SW 1271 (cell line): ENCODE results near the gene WAC.

Source experiments
- DNase-seq, 2 experiments: peaks; one replicate each; lab custom pipeline; 2025; lab: John Stamatoyannopoulos, UW

WAC gene

DNA sequence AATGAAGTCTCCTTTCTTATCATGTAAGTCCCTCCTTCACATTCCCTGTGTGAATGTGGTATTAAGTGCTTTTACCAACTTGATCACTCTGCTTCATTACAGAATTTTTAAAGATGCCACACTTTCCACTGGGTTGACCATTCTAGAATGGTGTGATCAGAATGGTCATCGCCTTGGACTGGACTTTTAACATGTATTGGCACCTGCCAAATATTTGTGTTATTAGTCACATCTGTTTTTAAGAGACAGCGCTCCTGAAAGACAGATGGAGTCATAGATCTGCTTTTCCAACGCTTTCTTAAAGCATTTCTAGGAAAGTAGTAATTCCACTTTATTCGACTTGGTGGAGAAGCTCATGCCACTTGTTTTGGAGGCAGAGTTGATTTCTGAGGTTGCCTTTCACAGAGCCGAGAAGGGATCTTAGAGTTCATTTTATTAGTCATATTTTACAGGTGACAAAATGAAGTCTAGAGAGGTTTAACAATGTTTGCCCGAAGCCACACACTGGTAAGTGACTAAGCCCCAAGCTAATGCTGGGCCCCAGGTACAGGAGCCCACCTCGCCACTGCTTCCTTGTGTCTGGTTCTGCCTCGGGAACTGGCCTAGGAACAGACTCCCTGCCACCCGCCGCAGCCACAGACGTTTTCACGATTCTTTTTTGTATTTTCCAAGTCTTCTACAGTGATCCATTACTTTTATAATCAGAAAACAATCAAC is 134.0 kb downstream of the WAC start:
- DNase-seq, result no peak

DNA sequence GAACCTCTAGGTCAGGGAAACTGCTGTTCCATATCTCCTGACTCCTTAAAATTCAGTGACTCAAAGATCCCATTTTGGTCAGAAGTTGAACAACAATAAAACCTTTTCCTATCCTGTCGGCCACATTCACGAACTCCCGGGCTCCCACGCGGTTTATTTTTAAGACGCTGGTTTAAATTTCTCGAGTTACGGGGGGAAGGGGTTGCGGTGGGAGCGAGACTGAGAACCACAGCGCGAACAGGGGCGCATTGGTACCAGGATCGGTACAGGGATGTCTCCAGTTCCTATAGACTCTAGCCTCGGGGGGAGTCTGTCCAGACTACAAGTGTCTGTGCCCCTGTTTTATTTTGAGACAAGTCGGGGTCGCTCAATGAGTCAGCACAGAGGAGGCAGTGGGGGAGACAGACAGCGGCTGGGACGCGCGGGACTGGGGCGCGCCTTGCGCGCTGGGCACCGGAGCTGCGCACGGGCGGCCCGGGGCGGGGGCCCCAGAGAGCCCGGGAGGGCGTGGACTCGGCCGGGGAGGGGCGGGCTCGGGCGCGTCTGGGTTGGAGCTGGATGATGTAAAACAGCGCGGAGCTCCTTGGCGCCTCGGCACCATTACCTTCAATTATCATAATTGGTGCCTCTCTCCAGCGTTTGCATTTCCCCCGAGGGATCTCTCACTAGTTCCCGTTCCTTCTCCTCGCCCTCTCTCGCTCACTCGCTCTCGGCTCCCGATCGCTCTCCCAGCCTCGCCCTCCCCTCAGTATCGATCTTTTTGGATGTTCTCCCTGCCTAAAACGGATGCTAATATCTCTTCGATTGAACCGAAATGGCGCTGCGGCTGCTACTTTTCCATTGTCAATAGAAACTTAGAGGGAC is 135.7 kb downstream of the WAC start:
- DNase-seq, result no peak

DNA sequence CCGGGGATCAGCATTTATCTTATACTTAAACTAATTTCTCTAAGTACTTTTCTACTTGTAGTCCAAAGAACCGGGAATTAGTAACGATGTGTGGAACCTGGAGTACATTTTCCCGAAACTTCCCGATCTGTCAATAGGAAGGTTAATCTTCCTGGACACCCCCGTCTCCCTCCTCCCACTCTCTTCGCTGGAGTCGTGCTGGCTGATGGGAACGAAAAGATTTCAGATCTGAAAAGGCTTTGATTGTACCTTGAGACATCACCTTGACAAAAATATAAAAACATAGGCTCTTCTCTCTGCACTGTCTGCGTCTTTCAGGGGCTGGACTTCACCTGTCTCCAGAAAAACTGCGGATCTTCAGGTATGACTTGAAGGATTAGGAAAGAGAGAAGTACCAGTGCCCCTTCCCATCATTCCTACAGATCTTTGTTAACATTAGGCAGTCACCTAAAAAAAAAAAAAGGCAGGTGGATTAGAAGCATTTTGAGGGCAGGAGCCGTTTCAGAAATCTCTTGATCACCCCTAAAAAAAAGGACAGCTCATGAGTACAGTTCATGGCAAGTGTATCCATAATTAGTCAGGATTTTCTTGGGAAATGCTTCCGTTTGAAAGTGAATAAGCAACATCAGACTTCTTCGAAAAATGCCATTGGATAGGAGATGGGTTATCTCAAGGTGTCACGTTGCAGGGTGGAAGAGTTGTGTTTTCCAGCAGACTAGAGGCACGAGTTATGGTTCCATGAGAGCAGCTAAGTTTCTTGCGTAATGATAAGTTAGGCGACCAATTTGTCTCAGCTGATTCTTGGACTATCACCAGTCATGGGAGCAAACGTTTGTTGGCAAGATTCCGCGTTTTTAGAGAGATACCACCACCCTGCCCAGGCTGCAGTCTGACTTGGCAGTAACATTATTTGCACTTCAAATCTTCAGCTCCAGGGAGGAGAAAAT is 136.6 kb downstream of the WAC start:
- DNase-seq, result no peak
